MM.1S (cell line): ENCODE results near the gene TTYH2.

Experiments
- DNase-seq: peaks from one replicate; pipeline ENCODE4 v3.0.0-alpha.2; 2015
- H2AFZ ChIP-seq: fragments of 300-600 bp; sonication (generic); 2 replicates; pipeline ENCODE4 v1.6.0; 2016; ENCODE audit warnings: antibody characterized with exemption, low read length
- H3F3A ChIP-seq: fragments of 300-600 bp; sonication (generic); 2 replicates; pipeline ENCODE4 v1.6.1; 2016; ENCODE audit warnings: mild to moderate bottlenecking, antibody characterized with exemption, low read length, moderate library complexity, mixed read lengths; ENCODE audit not compliant: insufficient read depth
- H3K27ac ChIP-seq: fragments of 300-600 bp; sonication (generic); 2 replicates; pipeline ENCODE4 v1.5.1; 2016; ENCODE audit warnings: mild to moderate bottlenecking, low read length
- H3K27me3 ChIP-seq: fragments of 300-600 bp; sonication (generic); replicated peaks from 2 replicates; pipeline ENCODE4 v1.6.0; 2016; ENCODE audit warnings: low read length; ENCODE audit not compliant: insufficient read depth
- H3K36me3 ChIP-seq: fragments of 300-600 bp; sonication (generic); replicated peaks from 2 replicates; pipeline ENCODE4 v1.6.1; 2016; ENCODE audit warnings: mild to moderate bottlenecking, low read length, mixed read lengths; ENCODE audit not compliant: insufficient read depth
- H3K4me1 ChIP-seq: fragments of 300-600 bp; sonication (generic); 2 replicates; pipeline ENCODE4 v1.6.1; 2016; ENCODE audit warnings: low read length, mixed read lengths
- H3K4me2 ChIP-seq: fragments of 300-600 bp; sonication (generic); 2 replicates; pipeline ENCODE4 v1.6.0; 2016; ENCODE audit warnings: low read depth, low read length
- H3K4me3 ChIP-seq: fragments of 300-600 bp; sonication (generic); 2 replicates; pipeline ENCODE4 v1.5.1; 2016; ENCODE audit warnings: low read length, mixed read lengths
- H3K79me2 ChIP-seq: fragments of 300-600 bp; sonication (generic); 2 replicates; pipeline ENCODE4 v1.6.1; 2016; ENCODE audit warnings: mixed run types, low read length, mixed read lengths
- H3K9ac ChIP-seq: fragments of 300-600 bp; sonication (generic); 2 replicates; pipeline ENCODE4 v1.6.1; 2016; ENCODE audit warnings: low read length, mixed read lengths
- H3K9me2 ChIP-seq: fragments of 300-600 bp; sonication (generic); replicated peaks from 2 replicates; pipeline ENCODE4 v1.6.1; 2016; ENCODE audit warnings: mild to moderate bottlenecking, low read length, mixed read lengths; ENCODE audit not compliant: insufficient read depth
- H3K9me3 ChIP-seq: fragments of 300-600 bp; sonication (generic); replicated peaks from 2 replicates; pipeline ENCODE4 v1.6.1; 2016; ENCODE audit warnings: mild to moderate bottlenecking, low read length, mixed read lengths; ENCODE audit not compliant: insufficient read depth
- H4K20me1 ChIP-seq: fragments of 300-600 bp; sonication (generic); 2 replicates; pipeline ENCODE4 v1.6.1; 2016; ENCODE audit warnings: mild to moderate bottlenecking, low read length, moderate library complexity, mixed read lengths; ENCODE audit not compliant: insufficient read depth
- EZH2 ChIP-seq: fragments of 300-600 bp; sonication (generic); optimal IDR thresholded peaks from 2 replicates; pipeline ENCODE3; 2017; ENCODE audit warnings: low read depth, mild to moderate bottlenecking, antibody characterized with exemption, low read length, mixed read lengths
- EZH2phosphoT487 ChIP-seq: fragments of 300-600 bp; sonication (generic); IDR thresholded peaks from 2 replicates; pipeline ENCODE4 v1.6.1; 2018; ENCODE audit warnings: antibody characterized with exemption, low read length
- TF ChIP-seq, protein P1 (sequence below): fragments of 300-600 bp; sonication (generic); IDR thresholded peaks from 2 replicates; pipeline ENCODE4 v1.5.1; 2016; ENCODE audit warnings: antibody characterized with exemption, low read length, mixed read lengths

TTYH2 gene

DNA sequence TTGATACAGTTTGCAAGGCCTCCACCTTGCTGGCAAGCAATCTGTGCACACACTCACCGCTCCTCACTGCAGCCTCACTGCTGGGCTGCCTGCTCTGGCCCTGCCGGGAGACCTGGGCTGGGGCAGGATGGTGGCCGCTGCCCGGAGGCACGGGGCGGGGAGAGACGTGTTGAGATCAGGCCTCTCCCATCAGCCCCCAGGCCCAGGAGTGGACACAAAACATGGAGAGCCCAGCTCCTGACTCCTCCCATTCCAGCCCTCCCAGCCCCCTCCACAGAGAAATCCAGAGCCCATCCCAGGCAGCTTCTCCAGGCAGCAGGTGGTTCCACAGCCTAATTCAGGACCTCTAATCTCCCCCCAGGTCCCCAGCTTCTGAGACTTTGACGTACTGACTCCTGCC is 33.0 kb upstream of the TTYH2 start:
- H3K4me1 ChIP-seq, result no peaks in the 10 kb centered on the region
- TF ChIP-seq EZH2phosphoT487, result no peak
- TF ChIP-seq, protein P1, sequence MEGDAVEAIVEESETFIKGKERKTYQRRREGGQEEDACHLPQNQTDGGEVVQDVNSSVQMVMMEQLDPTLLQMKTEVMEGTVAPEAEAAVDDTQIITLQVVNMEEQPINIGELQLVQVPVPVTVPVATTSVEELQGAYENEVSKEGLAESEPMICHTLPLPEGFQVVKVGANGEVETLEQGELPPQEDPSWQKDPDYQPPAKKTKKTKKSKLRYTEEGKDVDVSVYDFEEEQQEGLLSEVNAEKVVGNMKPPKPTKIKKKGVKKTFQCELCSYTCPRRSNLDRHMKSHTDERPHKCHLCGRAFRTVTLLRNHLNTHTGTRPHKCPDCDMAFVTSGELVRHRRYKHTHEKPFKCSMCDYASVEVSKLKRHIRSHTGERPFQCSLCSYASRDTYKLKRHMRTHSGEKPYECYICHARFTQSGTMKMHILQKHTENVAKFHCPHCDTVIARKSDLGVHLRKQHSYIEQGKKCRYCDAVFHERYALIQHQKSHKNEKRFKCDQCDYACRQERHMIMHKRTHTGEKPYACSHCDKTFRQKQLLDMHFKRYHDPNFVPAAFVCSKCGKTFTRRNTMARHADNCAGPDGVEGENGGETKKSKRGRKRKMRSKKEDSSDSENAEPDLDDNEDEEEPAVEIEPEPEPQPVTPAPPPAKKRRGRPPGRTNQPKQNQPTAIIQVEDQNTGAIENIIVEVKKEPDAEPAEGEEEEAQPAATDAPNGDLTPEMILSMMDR, result no peak
- TF ChIP-seq EZH2, result no peak
- H3K9ac ChIP-seq, result no peak overlapping the region
- no peak overlapping the region for H2AFZ ChIP-seq
- H3K9me2 ChIP-seq, result no peaks in the 10 kb centered on the region
- no peaks in the 10 kb centered on the region for H3K9me3 ChIP-seq
- H4K20me1 ChIP-seq, result no peaks in the 10 kb centered on the region
- no peak for DNase-seq
- no peak overlapping the region for H3K27ac ChIP-seq
- H3K27me3 ChIP-seq, result peaks cover 92% of the 10 kb centered on the region
- H3K79me2 ChIP-seq, result no peaks in the 10 kb centered on the region
- H3K36me3 ChIP-seq, result no peaks in the 10 kb centered on the region
- no peaks in the 10 kb centered on the region for H3F3A ChIP-seq
- H3K4me2 ChIP-seq, result no peak overlapping the region
- H3K4me3 ChIP-seq, result no peak overlapping the region

DNA sequence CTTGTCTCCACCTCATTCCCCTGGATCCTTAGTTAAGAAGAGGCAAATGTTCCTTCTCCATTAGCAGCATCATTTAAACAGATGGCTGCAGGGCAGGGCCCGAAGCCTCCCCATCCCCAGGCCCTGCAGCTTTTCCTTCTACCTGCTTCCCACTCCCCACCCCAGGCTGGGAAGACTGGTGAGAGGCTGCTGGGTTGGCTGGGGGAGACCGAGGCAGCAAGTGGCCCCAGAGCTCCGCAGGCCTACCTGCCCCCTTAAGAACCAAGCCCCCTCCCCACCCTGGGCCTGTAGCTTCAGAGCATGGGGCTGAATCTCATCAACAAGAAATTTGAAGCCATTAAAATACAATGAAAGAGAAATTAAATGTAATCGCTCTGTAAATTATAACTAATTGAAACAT is 32.0 kb upstream of the TTYH2 start:
- no peaks in the 10 kb centered on the region for H3K4me1 ChIP-seq
- H3K4me3 ChIP-seq, result no peak overlapping the region

DNA sequence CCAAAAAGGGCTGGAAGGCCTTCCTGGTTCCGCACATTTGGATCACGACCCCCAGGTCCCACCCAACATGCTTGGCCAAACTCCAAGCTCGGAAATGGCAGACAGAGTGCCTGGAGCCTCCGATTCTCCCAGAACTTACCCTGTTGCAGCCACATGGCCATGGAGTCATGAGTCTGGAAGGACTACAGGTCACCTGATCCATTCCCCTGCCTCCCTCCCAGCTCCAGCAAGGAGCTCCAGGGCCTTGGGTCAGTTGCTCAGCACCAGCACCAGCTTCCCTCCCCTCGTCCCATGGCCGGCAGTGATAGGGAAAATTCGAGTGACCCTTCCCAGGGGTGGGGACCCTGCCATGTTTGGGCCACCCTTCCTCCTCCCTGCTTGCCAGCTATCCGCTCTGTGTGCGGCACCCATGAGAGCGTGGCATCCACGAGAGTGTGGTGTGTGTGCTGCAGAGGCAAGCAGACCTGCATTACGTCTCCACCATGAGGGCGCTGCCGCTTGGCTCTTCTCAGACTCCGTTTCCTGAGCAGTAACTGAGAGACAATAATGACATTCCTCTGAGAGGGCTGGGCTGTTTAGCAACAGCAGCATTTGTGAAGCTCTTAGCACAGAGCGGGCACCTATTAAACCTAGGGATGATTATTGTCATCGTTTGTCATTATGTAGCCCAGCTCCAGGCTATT is 31.2 kb upstream of the TTYH2 start:
- Histone ChIP-seq H3K9me3 (no peaks in the 10 kb centered on the region), H3K4me2 (no peak overlapping the region), H3K4me1 (no peaks in the 10 kb centered on the region), H3K27me3 (peaks cover 95% of the 10 kb centered on the region), H3K9me2 (no peaks in the 10 kb centered on the region), H2AFZ (no peak overlapping the region), H4K20me1 (no peaks in the 10 kb centered on the region), H3K79me2 (no peaks in the 10 kb centered on the region), H3F3A (no peaks in the 10 kb centered on the region), H3K9ac (no peak overlapping the region), H3K36me3 (no peaks in the 10 kb centered on the region), H3K4me3 (no peak overlapping the region), H3K27ac (no peak overlapping the region)
- DNase-seq, result no peak
- TF ChIP-seq EZH2phosphoT487, result no peak
- TF ChIP-seq EZH2, result no peak
- TF ChIP-seq, protein P1, result no peak

More for the DNA sequence above, 32.0 kb upstream of the TTYH2 start:
- H3K27ac ChIP-seq, result no peak overlapping the region
- no peak for DNase-seq
- no peak overlapping the region for H2AFZ ChIP-seq
- no peaks in the 10 kb centered on the region for H3F3A ChIP-seq
- H3K36me3 ChIP-seq, result no peaks in the 10 kb centered on the region
- TF ChIP-seq, protein P1, result no peak
- TF ChIP-seq EZH2phosphoT487 (no peak), EZH2 (no peak)
- no peak overlapping the region for H3K4me2 ChIP-seq
- H3K9ac ChIP-seq, result no peak overlapping the region
- no peaks in the 10 kb centered on the region for H4K20me1 ChIP-seq
- no peaks in the 10 kb centered on the region for H3K79me2 ChIP-seq
- no peaks in the 10 kb centered on the region for H3K9me2 ChIP-seq
- H3K27me3 ChIP-seq, result peaks cover 95% of the 10 kb centered on the region
- H3K9me3 ChIP-seq, result no peaks in the 10 kb centered on the region
